Ramos (cell line): ENCODE data around the gene SFRP4.

Source experiments
- in situ Hi-C: fragments of 300-500 bp; cut with MboI; formaldehyde crosslinking; loops from one replicate; pipeline ENCODE4 v1.14.3; 2022; ENCODE audit warnings: low sequenced_read_pairs; ENCODE audit not compliant: unreplicated experiment

SFRP4 gene

DNA sequence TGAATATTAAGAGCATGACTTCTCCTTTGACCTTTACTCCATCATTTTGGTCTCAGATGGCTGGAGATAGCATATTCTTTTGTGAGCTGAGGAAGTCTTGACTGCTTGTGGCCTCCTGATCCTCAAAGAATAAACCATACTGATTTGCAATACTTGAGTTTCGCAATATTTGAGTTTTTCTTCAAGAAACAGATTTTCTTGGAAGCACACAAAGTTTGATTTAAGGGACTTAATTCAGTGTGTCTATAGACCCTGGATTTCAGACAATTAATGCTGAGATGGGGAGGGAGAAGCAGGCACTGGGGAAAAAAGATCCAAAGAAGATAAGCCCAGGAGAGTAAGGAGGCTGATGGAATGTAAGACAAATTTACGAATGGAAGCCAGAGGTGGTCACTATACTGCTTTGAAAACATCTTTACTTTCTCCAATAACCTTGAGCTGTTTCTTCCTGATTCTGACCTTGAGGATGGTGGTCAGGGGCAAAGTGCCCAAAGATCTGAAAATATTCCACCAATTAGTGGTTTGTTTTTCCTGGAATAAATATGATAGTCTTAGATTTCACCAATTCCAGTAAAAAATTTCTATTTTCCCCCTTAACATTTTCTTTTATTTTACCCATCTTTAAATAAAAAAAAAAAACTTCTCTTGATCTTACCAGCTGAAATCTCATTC, 11.3 kb upstream of the SFRP4 start:
- in situ Hi-C loops = no loop called here

DNA sequence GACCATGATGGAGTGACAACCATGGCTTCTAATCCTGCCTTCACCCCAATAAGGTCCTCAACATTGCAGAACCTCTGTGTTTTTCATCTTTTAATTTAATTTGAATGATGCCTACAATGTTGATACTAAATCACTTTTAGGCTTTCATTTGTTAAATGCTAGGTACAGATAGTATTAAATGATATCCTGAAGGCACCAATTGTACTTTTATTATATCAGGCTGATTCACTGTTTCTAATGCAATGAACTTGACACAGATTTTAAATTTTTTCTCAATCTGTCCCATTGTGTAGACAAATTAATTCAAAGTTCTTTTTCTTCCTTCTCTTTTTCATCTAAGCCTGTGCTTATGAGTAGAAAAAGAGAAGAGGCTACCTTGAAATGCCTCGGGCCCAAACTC, 9.0 kb upstream of the SFRP4 start:
- in situ Hi-C loops = no loop called here

DNA sequence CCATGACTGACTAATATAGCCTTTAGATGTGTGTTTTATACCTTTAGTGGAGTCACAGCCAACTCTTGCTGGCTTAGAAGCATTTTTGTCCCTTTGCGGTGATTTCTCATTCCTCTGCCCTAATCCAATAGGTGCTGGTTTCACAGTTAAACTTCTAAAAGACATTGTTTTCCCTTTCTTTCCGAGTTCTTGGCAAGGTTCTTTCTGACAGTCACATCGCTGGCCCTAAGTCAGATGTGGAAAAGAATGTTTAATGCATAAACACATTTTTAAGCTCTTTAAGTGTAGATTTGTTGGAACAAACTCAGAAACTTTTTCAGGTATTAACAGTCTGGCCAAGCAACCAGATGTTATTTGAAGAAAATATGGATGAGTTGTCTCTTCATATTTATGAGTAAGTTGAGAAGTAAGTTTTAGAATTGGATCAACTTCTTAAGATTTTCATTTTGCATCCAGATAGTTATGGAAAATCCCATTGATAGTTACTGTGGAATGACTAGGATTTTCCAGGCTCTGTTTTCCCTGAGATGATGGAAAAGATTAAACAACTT, 7.9 kb upstream of the SFRP4 start:
- in situ Hi-C loops = no loop called here

DNA sequence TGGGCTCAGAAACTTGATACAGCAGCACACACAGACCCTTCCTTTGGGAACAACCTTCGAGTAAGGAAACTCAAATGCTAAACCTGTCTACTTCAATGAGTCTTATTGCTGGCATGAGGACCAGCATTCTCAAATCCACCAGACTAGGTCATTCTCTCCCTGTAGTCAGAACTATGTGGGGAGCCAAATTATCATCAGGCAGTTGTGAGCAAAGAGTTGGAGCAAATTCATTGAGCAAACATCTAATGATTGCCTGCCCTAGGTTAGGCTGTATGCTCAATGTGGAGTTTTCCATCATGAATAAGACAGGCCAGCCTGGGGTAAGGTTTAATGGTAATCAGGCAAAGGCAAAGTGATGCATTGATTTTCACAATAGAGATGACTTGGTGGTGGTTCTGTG, 7.4 kb upstream of the SFRP4 start:
- in situ Hi-C loops = no loop called here

DNA sequence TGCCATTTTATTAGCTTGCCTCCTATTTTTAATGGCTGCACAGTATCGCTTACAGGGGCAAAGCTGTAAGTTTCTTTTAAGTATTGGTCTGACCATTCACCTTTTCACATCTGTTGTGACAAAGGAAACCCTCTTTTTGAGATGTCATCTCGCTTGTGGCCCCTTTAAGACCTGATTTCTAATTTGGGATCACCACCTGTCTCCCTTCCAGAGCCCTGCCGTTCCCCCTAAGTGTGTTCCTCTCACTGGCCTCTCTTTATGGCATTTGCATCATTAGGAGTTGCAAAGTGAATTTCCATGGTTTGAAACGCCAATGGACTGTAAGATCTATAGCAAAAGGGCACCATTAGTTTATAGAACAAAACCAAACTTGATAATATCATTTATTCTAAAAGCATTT, 5.3 kb upstream of the SFRP4 start:
- in situ Hi-C loops = no loop called here

DNA sequence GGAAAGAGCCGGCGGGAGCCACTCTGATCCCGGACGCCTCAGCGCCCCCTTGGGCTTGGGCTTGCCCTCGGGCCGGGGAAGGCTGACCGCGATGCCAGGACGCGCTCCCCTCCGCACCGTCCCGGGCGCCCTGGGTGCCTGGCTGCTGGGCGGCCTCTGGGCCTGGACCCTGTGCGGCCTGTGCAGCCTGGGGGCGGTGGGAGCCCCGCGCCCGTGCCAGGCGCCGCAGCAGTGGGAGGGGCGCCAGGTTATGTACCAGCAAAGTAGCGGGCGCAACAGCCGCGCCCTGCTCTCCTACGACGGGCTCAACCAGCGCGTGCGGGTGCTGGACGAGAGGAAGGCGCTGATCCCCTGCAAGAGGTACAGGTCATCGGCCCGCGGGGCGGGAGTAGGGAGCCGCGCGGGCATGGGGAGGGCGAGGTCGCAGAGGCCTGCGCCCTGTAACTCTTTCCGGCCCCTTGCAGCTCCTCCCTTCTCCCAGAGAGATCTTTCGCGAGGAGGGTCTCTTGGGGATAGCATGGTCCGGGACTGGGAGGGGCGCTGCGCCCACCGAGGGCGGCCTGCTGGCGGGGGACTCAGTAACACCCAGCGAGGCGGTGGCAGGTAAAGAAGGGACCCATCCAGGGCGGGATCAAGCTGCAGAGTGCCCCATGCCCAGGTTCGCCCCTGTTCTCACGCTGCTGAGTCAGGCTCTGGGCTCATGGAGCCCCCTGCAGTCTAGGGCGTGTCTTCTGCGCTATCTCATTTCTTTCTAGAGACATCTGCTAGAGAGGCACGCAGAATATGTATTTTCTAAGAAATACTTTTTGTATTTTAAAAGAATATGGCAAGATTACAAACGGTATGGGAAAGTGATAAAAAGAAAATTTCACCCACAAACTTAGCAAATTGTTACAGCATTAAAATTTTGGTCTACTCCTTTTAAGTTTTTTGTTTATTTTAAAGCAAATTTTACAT, 4.5 kb upstream of the SFRP4 start:
- in situ Hi-C loops = no loop called here

DNA sequence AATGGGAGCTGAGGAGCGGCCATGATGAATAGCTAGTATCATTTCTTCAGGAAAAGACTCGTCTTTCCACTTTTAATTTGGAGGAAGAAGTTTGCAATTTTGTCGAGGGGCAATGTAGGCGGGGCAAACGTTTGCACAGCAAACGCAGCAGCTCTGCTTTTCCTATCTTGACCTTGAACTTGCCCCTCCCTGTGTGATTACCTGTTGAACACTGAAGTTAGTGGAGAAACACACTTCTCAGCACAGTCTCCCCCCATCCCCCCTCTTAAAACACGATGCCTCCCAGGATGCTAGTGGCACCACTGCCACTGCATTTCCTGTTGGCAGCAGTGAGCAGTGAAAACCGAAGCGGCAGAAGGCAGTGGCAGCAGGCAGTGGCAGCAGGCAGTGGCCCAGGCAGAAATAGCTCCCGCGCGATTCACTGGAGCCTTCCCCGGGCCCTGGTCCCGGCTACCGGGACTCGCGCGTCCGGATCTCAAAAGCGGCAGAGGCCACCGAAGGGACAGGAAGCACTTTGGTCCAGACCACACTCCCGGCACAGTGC, 3.8 kb upstream of the SFRP4 start, which contains the start of gene EPDR1:
Gene EPDR1, plus strand, starts transcription at position 336 of the 544 bp plus-strand sequence. CDS start 300 bp downstream, outside the sequence.
- in situ Hi-C loops = no loop called here

DNA sequence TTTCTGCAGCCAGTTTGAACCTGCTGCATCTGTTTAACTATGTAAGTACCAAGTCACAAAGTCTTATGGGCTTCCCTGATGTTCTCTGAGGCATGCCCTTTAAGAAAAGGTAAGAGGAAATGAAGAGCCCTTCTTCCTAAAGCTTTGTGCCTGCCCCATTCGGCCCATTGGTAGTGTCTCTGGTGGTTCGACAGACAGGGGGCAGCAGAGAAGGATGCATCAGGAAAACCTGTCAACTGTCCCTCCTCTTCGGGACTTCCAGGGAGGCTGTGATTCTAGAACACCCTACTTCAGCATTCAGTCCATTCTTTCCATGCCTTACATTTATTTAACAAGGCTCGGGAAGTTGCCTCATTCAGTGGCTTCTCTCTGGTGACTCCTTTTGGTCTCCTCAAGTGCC, 1.9 kb upstream of the SFRP4 start:
- in situ Hi-C loops = no loop called here

DNA sequence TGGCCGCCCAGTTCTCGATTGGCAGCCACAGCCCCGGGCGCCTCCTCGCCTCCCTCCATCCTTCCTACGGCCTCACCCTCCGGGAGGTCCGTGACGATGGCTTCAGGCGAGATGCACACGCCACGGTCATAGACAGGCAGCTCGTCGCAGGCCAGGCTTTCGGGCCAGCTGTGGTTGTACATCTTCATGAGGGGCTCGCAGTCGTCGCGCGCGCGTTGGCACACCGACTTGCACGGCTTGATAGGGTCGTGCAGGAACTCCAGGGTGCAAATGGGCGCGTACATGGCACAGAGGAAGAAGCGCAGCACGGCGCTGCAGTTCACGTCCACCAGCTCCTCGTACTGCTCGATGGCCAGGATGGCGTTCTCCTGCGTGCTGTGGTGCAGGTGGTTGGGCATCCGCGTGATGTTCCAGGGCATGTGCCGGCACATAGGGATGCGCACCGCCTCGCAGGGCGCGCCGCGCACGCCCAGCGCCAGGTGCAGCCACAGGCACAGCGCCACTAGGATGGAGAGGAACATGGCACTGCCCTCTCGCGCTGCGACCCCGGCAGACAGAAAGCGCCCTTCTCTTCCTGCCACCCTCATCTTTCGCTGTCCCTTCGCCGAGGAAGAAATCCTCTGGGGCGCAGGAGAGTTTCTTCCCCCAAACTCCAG, 472 bp downstream of the SFRP4 start:
- in situ Hi-C loops = no loop called here

DNA sequence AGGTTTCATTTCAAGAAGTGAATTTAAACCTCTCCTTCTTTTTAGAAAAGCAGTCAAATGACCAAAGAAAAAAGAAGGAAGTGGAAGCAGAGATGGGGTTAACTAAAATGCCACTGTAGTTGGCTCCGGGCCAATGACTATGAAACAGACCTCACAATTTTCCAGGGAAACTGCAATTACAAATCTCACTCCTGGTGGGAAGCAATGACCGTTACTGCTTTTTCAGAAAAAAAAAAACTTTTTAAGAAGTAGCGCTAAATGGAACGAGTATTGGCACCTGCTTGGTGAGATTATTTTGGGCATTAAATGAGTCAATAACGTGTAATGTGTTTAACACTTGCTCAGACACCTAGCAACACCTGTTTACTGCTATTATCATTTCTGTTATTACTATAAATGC, 1.2 kb downstream of the SFRP4 start:
- in situ Hi-C loops = no loop called here

DNA sequence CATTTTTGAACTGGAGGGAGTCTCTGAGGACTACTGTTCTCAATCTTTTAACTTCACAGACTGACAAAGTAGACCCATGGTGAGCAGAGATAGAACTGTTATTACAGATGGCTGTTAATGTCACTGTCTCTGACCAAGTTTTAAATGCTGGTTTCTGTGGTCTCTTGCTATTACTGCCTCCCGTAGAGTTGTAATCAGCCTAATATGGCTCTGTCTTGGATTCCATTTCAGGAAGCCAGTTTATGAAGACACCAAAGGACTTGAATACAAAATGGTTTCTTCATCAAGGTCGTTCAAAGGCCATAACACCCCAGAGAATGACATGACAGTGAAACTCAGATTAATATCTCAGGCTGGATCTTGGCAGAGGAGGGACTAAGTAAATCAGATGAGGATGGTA, 3.9 kb downstream of the SFRP4 start:
- in situ Hi-C loops = no loop called here

DNA sequence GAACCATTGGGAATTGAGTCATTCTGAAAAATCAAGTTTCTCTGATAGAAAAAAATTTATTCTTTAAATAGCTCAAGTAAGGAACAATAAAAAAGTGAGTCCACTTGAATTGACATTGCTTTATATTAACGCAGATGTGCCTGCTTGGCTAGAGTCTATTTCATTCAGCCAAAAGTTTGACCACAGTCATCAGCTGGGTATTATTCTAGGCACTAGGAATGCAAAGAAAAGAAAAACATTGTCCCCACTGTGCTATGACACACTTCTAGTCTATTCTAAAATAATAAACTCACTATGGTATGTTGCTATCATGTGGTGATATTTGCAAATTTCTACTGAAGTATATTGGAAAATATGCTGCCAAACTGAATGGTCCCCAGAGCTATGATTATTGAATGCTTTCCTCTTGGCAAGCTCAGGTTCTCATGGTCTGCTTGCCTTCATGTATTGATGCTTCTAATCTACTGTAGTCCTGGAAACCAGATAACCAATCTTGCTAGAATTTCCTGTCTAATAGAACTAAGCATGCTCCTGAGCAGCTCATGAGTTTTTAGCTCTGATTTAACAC, 8.3 kb downstream of the SFRP4 start:
- in situ Hi-C loops = no loop called here

DNA sequence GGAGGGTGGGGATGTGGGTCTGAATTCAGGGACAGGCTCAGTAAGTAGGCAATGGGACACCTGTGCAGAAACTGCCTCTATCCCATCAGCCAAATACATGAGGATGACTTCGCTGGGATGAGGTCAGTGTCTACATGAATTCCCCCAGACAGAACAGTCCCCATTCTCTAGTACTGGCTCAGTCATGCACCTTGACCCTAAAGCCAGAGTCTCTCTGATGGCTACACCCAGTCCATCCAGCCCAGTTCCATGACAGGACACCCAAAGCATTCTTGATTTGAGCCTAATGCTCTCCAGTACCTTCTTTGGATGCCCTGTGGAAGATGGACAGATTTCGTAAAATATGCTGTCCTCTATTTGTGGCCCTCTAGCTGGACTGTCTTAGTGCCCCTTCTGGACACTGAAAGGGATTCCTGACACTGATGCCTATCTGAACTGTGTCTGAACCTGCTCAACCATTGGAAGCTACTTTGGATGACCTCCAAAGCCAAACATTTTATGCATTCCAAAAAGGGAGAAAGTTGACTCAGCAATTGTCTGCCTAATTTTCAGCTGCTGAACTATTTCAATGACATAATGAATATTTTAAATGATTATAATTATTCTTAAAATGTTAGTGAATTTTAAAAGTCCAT, 14.6 kb downstream of the SFRP4 start:
- in situ Hi-C loops = no loop called here

DNA sequence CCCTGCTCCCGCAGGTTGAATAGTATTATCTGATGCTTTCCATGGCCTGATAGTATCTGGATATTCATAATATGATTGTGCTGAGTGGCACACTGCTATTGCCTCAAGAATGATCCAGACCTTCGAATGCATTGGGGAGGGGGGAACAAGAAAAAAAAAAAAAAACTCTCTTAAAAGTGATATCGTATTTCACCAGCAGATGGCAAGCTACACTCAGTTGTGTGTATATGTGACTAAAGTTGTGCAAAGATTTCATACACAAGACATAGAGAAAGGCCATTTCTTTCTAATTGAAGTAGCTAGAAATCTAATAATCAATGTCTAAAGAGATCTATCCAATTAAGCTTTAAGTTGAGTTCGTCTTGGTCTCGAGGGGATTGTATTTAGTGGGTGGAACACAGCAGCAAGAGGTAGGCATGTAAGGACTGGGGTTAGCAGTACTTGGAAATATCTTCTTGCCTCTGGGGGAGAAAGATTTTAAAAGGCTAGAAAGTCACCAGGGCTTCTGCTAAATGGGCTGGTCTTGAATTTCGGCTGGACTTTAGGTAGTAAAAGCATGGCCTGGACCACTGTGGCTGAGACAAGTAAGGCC, 15.3 kb downstream of the SFRP4 start:
- in situ Hi-C loops = no loop called here

DNA sequence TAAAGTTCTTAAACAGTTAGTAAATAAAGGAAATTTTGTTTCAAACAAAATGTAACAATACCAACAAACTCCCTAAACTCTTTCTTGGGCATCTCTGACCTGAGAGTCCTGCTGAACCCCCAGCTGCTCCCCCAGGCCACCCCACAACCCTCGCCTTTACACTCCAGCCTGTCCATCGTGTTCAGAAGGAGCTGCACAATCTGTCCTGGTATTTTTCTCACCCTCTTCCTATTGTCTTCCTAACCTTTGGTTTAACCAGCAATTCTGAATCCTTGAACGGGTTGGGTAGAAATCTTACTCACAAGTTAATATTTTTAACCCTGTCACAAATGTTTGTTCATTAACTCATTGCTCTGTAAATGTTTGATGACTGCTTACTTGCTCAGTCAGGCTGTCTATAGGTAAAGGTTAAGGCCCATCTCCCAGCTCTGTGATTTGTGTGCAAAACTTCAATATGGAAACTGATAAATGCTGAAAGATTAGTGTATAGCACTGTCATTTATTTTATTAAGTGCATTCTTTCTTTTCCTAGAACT, 16.8 kb downstream of the SFRP4 start:
- in situ Hi-C loops = no loop called here

DNA sequence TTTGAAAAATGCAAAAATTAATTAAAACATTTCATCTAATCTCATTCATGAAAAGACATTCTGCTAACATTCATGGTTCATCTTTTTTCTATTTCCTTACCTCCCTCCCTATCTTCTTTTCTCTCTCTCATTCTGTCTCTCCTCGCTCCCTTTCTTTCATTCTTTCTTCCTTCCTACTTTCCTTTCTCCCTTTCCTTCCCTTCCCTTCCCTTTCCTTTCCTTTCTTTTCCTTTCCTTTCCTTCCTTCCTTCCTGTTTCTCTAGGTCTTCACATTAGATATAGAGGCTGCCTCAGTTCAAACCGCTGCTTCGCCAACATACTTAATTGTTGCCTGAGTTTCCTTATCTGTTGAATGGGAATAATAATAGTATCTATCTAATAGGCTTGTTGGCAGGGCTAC, 21.9 kb downstream of the SFRP4 start:
- in situ Hi-C loops = no loop called here

DNA sequence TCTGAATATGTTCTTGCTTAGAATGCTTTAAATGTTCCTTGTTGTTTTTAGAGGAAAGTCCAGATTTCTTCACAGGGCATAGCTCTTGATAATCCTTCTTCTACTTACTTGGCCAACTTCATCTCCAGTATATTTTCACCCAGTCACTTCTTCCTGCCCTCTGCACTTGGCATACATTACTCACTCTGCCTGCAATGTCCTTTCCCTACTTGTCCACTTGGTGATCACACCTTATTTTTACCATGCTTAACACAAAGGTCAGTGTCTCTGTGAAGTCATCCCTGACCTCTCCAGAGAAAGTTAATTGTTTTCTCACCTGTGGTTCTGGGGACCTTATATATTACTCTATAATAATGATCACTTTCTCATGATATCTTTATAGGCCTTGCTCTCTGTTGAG, 23.3 kb downstream of the SFRP4 start:
- in situ Hi-C loops = no loop called here

DNA sequence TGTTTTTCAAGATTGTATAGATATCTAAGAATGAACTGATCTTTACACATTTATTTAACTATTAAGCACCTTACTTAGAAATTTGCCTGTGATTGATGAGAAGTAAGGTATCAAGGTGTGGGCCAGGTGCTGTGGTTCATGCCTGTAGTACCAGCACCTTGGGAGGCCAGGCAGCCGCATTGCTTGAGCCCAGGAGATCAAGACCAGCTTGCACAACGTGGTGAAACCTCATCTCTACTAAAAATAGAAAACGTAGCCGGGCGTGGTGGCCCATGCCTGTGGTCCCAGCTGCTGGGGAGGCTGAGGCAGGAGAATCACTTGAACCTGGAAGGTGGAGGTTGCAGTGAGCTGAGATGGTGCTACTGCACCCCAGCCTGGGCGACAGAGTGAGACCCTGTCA, 34.5 kb downstream of the SFRP4 start:
- in situ Hi-C loops = no loop called here
